Keratinocyte (primary cell): ENCODE measurements around the gene AHSP. TPM values are rescaled to one million over a fixed set of nuclear protein-coding genes. Genes with fewer than 3 reads are reported as not detected.
"Not testable (repeated sequence)": the region's sequence is repeated elsewhere in the genome, so short reads cannot be mapped to it uniquely, and the experiment has no call there.

Experiments used
- DNase-seq: peaks from one replicate; pipeline ENCODE4 v3.0.0-alpha.2; 2011; ENCODE audit warnings: low read depth, missing footprints, low spot score
- FAIRE-seq: peaks from 2 replicates; lab custom pipeline; 2011; peaks lifted over from hg19 to GRCh38; lab: Jason Lieb, UNC
- H2AFZ ChIP-seq: 2 replicates; pipeline ENCODE4 v1.6.0; 2012; ENCODE audit warnings: low read length, control low read depth, inconsistent platforms; ENCODE audit not compliant: control insufficient read depth
- H3K27ac ChIP-seq: 2 replicates; pipeline ENCODE4 v1.5.1; 2011; ENCODE audit warnings: low read length; ENCODE audit not compliant: control insufficient read depth, insufficient read depth
- H3K27me3 ChIP-seq: 3 replicates; pipeline ENCODE4 v1.6.0; 2011; ENCODE audit warnings: low read length; ENCODE audit not compliant: control insufficient read depth, insufficient read depth; ENCODE audit errors: extremely low read depth
- H3K36me3 ChIP-seq, 2 experiments: 2 replicates in 1 of 2; 3 replicates in 1 of 2; pipeline ENCODE4 v1.5.1; 2011; ENCODE audit warnings: low read length in 2 of 2, mild to moderate bottlenecking in 1 of 2; ENCODE audit not compliant: control insufficient read depth in 2 of 2, insufficient read depth in 2 of 2; ENCODE audit errors: extremely low read depth in 1 of 2
- H3K4me1 ChIP-seq: 3 replicates; pipeline ENCODE4 v1.5.1; 2011; ENCODE audit warnings: low read length; ENCODE audit not compliant: control insufficient read depth, insufficient read depth; ENCODE audit errors: extremely low read depth
- H3K4me2 ChIP-seq: 3 replicates; pipeline ENCODE4 v1.6.0; 2011; ENCODE audit warnings: low read depth, low read length; ENCODE audit not compliant: control insufficient read depth, insufficient read depth; ENCODE audit errors: extremely low read depth
- H3K4me3 ChIP-seq, 3 experiments: fragments of 200-600 bp in 1 of 3; sonication (generic) in 1 of 3; 2 replicates in 2 of 3; 3 replicates in 1 of 3; pipeline ENCODE4 v1.5.1; 2011 to 2016; ENCODE audit warnings: low read length in 3 of 3, mild to moderate bottlenecking in 3 of 3, control low read depth in 2 of 3, inconsistent platforms in 1 of 3, low read depth in 1 of 3, mixed read lengths in 1 of 3, mixed run types in 1 of 3, moderate library complexity in 1 of 3; ENCODE audit not compliant: control insufficient read depth in 2 of 3, insufficient read depth in 2 of 3; ENCODE audit errors: extremely low read depth in 1 of 3
- H3K79me2 ChIP-seq: 2 replicates; pipeline ENCODE4 v1.6.0; 2012; ENCODE audit warnings: low read length; ENCODE audit not compliant: control insufficient read depth, insufficient read depth
- H3K9ac ChIP-seq: 3 replicates; pipeline ENCODE4 v1.6.0; 2011; ENCODE audit warnings: low read length; ENCODE audit not compliant: control insufficient read depth, insufficient read depth; ENCODE audit errors: extremely low read depth
- H3K9me1 ChIP-seq: 3 replicates; pipeline ENCODE4 v1.6.0; 2011; ENCODE audit warnings: low read length; ENCODE audit not compliant: control insufficient read depth, insufficient read depth; ENCODE audit errors: extremely low read depth
- H3K9me3 ChIP-seq: 2 replicates; pipeline ENCODE4 v1.5.1; 2012; ENCODE audit warnings: low read depth, low read length; ENCODE audit not compliant: control insufficient read depth
- H4K20me1 ChIP-seq: 3 replicates; pipeline ENCODE4 v1.6.0; 2011; ENCODE audit warnings: low read length; ENCODE audit not compliant: control insufficient read depth, insufficient read depth; ENCODE audit errors: extremely low read depth
- EZH2 ChIP-seq: IDR thresholded peaks from one replicate; pipeline ENCODE4 v1.6.1; 2012; ENCODE audit warnings: inconsistent platforms, mild to moderate bottlenecking, low read length, moderate library complexity
- dilution Hi-C: fragments of 300-500 bp; cut with MboI; formaldehyde crosslinking; loops from one replicate; pipeline ENCODE4 v1.7.0; 2020; ENCODE audit warnings: low sequenced_read_pairs; ENCODE audit not compliant: extremely low pct_ligation_motif_present
- polyA plus RNA-seq, 5 experiments: library from polyadenylated mRNA; depleted of rRNA in 3 of 5; stranded (reverse) in 3 of 5; stranded (forward) in 1 of 5; unstranded in 1 of 5; fragments of >200 nt; gene quantifications; 1 replicate in 1 of 5; 2 replicates in 3 of 5; 3 replicates in 1 of 5; pipeline versions ENCODE4 v1.2.1 to v1.2.3, GENCODE V29; 2011 to 2012; ENCODE audit warnings: missing spikeins in 2 of 5, low read depth in 1 of 5, low replicate concordance in 1 of 5
- TF ChIP-seq, protein P1 (sequence below), 3 experiments: IDR thresholded peaks in 1 of 3; conservative IDR thresholded peaks in 1 of 3; optimal IDR thresholded peaks in 1 of 3; 2 replicates in 2 of 3; 3 replicates in 1 of 3; pipeline versions ENCODE3 to v1.5.1; 2011; ENCODE audit warnings: low read length in 3 of 3, mild to moderate bottlenecking in 3 of 3, moderate library complexity in 2 of 3, control low read depth in 1 of 3, inconsistent platforms in 1 of 3; ENCODE audit not compliant: insufficient read depth in 2 of 3; ENCODE audit errors: extremely low read depth in 1 of 3

The AHSP gene
- polyA plus RNA-seq, 1 donor (not counting 4 experiments of a cell fraction or from before 2014, with no cell fraction given): not detected

DNA sequence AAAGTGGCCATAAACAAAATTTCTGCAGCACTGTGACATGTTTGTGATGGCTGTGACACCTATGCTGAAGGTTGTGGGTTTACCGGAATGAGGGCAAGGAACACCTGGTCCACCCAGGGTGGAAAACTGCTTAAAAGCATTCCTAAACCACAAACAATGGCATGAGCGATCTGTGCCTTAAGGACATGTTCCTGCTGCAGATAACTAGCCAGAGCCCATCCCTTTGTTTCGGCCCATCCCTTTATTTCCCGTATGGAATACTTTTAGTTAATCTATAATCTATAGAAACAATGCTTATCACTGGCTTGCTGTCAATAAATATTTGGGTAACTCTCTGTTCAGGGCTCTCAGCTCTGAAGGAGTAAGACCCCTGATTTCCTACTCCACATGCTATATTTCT is 12.1 kb downstream of the AHSP start:
- H3K4me3 ChIP-seq, DNase-seq, H3K9me1 ChIP-seq, H2AFZ ChIP-seq, H3K4me2 ChIP-seq, H3K9ac ChIP-seq, H3K36me3 ChIP-seq, H3K9me3 ChIP-seq, H3K27me3 ChIP-seq, dilution Hi-C loops, H3K79me2 ChIP-seq, H3K27ac ChIP-seq, H3K4me1 ChIP-seq, H4K20me1 ChIP-seq, FAIRE-seq: not testable (repeated sequence)

DNA sequence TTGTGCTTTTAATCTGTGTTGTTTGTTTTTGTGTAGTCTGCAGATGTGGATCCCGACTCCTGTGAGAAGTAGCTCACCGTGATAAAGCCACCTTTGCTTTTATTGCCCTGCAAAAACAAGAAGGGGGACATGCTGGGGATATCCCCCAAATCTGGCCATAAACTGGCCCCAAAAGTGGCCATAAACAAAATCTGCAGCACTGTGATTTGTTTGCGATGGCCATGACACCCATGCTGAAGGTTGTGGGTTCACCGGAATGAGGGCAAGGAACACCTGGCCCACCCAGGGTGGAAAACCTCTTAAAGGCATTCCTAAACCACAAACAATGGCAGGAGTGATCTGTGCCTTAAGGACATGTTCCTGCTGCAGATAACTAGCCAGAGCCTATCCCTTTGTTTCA is 15.1 kb downstream of the AHSP start:
- Histone ChIP-seq H4K20me1 (no peaks in the 10 kb centered on the region), H3K27me3 (no peaks in the 10 kb centered on the region), H3K4me1 (no peaks in the 10 kb centered on the region), H3K4me3 (no peak overlapping the region), H3K4me2 (no peak overlapping the region), H3K9ac (no peak overlapping the region), H3K9me1 (no peaks in the 10 kb centered on the region), H3K9me3 (peaks cover 4% of the 10 kb centered on the region), H3K36me3 (no peaks in the 10 kb centered on the region), H3K79me2 (no peaks in the 10 kb centered on the region), H3K27ac (no peak overlapping the region), H2AFZ (no peak overlapping the region)
- DNase-seq (no peak), FAIRE-seq (no peak)
- dilution Hi-C loops: no loop called here
- no peak for TF ChIP-seq EZH2
- TF ChIP-seq, protein P1, sequence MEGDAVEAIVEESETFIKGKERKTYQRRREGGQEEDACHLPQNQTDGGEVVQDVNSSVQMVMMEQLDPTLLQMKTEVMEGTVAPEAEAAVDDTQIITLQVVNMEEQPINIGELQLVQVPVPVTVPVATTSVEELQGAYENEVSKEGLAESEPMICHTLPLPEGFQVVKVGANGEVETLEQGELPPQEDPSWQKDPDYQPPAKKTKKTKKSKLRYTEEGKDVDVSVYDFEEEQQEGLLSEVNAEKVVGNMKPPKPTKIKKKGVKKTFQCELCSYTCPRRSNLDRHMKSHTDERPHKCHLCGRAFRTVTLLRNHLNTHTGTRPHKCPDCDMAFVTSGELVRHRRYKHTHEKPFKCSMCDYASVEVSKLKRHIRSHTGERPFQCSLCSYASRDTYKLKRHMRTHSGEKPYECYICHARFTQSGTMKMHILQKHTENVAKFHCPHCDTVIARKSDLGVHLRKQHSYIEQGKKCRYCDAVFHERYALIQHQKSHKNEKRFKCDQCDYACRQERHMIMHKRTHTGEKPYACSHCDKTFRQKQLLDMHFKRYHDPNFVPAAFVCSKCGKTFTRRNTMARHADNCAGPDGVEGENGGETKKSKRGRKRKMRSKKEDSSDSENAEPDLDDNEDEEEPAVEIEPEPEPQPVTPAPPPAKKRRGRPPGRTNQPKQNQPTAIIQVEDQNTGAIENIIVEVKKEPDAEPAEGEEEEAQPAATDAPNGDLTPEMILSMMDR (optimal IDR thresholded peaks at IDR 0.05 in 1 of 3, IDR thresholded peaks at IDR 0.05 in 1 of 3, conservative IDR thresholded peaks at IDR 0.05 in 1 of 3; ENCODE audit: extremely low read depth in 1 of 3, insufficient read depth in 2 of 3, low read length in 3 of 3): no peak
